Measurements from ENCODE around the gene U2AF1L4. TPM values are rescaled to one million over a fixed set of nuclear protein-coding genes. Genes with fewer than 3 reads are reported as not detected.

The U2AF1L4 gene
- total and polyA plus RNA-seq, 10 of the 15 experiments (the other 5 are each of a cell fraction or from before 2014, with no cell fraction given) = 7.9 to 21.6 (median 15.1) TPM

GRCh38 chr19:35775046-35775297, 29.8 kb upstream of the U2AF1L4 start:
- SMC1A ChIA-PET (ENCODE audit: uncharacterized antibody, unreplicated experiment) = no interaction called here
- Histone ChIP-seq H3K9ac (ENCODE audit: control insufficient read depth, insufficient read depth, low read length) (no peak overlapping the region), H3K9me3 (replicated peaks; ENCODE audit: control insufficient read depth, insufficient read depth, low read length) (no peaks in the 10 kb centered on the region), H4K20me1 (ENCODE audit: control insufficient read depth, insufficient read depth) (no peaks in the 10 kb centered on the region), H3K27me3 (replicated peaks in 1 of 2; ENCODE audit: control insufficient read depth in 2 of 2, insufficient read depth in 2 of 2, low read length in 1 of 2) (no peaks in the 10 kb centered on the region), H2AFZ (ENCODE audit: control insufficient read depth, low read depth, low read length) (peak overlapping the region; percentile 59), H3K79me2 (ENCODE audit: control insufficient read depth, insufficient read depth, low read length) (no peaks in the 10 kb centered on the region), H3K4me1 (ENCODE audit: control insufficient read depth, insufficient read depth, low read length) (no peaks in the 10 kb centered on the region), H3K27ac (ENCODE audit: control insufficient read depth, insufficient read depth) (no peak overlapping the region), H3K4me2 (ENCODE audit: control insufficient read depth, insufficient read depth) (peak overlapping the region; percentile 86), H3K4me3 (no peak overlapping the region), H3K36me3 (ENCODE audit: control insufficient read depth in 2 of 2, insufficient read depth in 2 of 2, low read length in 1 of 2) (no peaks in the 10 kb centered on the region; a peak in 1 of 4 replicates)
- in situ Hi-C loops (cut with MboI) (no loop called here), intact Hi-C loops (cut with micrococcal nuclease; ENCODE audit: unreplicated experiment) (no loop called here)
- no peak for ATAC-seq
- POLR2A ChIA-PET = no interaction called here
- FAIRE-seq = no peak
- RAD21 ChIA-PET (ENCODE audit: unreplicated experiment) = no interaction called here
- no peak for DNase-seq (ENCODE audit: low read depth, low spot score)
- no peak for TF ChIP-seq CREB1 (IDR thresholded peaks at IDR 0.05; ENCODE audit: low read depth)
- 51% methylated on average over 9 of the region's 9 CpGs for WGBS (ENCODE audit: insufficient coverage, insufficient replicate concordance, low lambda C conversion rate, missing lambda C conversion rate)
- CTCF ChIA-PET = no interaction called here
- BruUV-seq (replicated peaks) = no TSS peak

GRCh38 chr19:35774274-35775045, 29.2 kb upstream of the U2AF1L4 start:
- H3K9ac ChIP-seq (ENCODE audit: control insufficient read depth, insufficient read depth, low read length) = no peak overlapping the region
- DNase-seq (ENCODE audit: low read depth, low spot score) (no peak), FAIRE-seq (peak; percentile 59), ATAC-seq (no peak)
- H3K27ac ChIP-seq (ENCODE audit: control insufficient read depth, insufficient read depth) = no peak overlapping the region
- no peaks in the 10 kb centered on the region for H3K27me3 ChIP-seq (replicated peaks in 1 of 2; ENCODE audit: control insufficient read depth in 2 of 2, insufficient read depth in 2 of 2, low read length in 1 of 2)
- H4K20me1 ChIP-seq (ENCODE audit: control insufficient read depth, insufficient read depth) = no peaks in the 10 kb centered on the region
- BruUV-seq (replicated peaks) = no TSS peak
- in situ Hi-C loops (cut with MboI) (no loop called here), intact Hi-C loops (cut with micrococcal nuclease; ENCODE audit: unreplicated experiment) (no loop called here)
- H3K4me2 ChIP-seq (ENCODE audit: control insufficient read depth, insufficient read depth) = peak overlapping the region; percentile 86
- SMC1A ChIA-PET (ENCODE audit: uncharacterized antibody, unreplicated experiment) = no interaction called here
- no peaks in the 10 kb centered on the region; a peak in 1 of 4 replicates for H3K36me3 ChIP-seq (ENCODE audit: control insufficient read depth in 2 of 2, insufficient read depth in 2 of 2, low read length in 1 of 2)
- no peaks in the 10 kb centered on the region for H3K4me1 ChIP-seq (ENCODE audit: control insufficient read depth, insufficient read depth, low read length)
- peak overlapping the region; percentile 59; the same call in 1 of the 2 replicates for H2AFZ ChIP-seq (ENCODE audit: control insufficient read depth, low read depth, low read length)
- CTCF ChIA-PET = no interaction called here
- POLR2A ChIA-PET = interaction anchor here (0.6 to 1.9 kb wide), 2 partner anchors 34 to 127 kb away, joined by 4 to 8 read pairs; partner anchors contain the start of gene COX6B1
- RAD21 ChIA-PET (ENCODE audit: unreplicated experiment) = no interaction called here
- H3K4me3 ChIP-seq = no peak overlapping the region
- TF ChIP-seq CBFB (IDR thresholded peaks at IDR 0.05; ENCODE audit: low read depth) (no peak), RB1 (IDR thresholded peaks at IDR 0.05; ENCODE audit: borderline replicate concordance) (no peak), NR2F1 (conservative IDR thresholded peaks at IDR 0.05) (no peak), CREM (IDR thresholded peaks at IDR 0.05; ENCODE audit: low read depth) (no peak), KLF5 (IDR thresholded peaks at IDR 0.05; ENCODE audit: partially characterized antibody) (no peak), MLLT1 (IDR thresholded peaks at IDR 0.05) (no peak), BHLHE40 (IDR thresholded peaks at IDR 0.05; ENCODE audit: borderline replicate concordance in 1 of 2, low read depth in 2 of 2, low read length in 1 of 2) (no peak)
- WGBS (ENCODE audit: insufficient coverage, insufficient replicate concordance, low lambda C conversion rate, missing lambda C conversion rate) = 54% methylated on average over 16 of the region's 16 CpGs
- H3K79me2 ChIP-seq (ENCODE audit: control insufficient read depth, insufficient read depth, low read length) = no peaks in the 10 kb centered on the region
- no peaks in the 10 kb centered on the region for H3K9me3 ChIP-seq (replicated peaks; ENCODE audit: control insufficient read depth, insufficient read depth, low read length)

Data from GM12878 (cell line).